HCT116 (cell line): ENCODE results near the gene CWC22. TPM values are rescaled to one million over a fixed set of nuclear protein-coding genes. Genes with fewer than 3 reads are reported as not detected.

Experiments used
- ATAC-seq: fragments of 200-7000 bp; cut with Tn5 transposase; 2 replicates; pipeline ENCODE4 v1.9.1; 2020; ENCODE audit warnings: mild to moderate bottlenecking, moderate library complexity
- BruUV-seq: library from RNA; stranded (reverse); fragments of 400-500 nt; replicated peaks from 2 replicates; lab custom pipeline; 2021; lab: Mats Ljungman, UMichigan
- CTCF ChIA-PET: fragments of 300-600 bp; sonication (Branson Sonifier 250); formaldehyde crosslinking; loops from one replicate; lab custom pipeline; 2021; ENCODE audit warnings: antibody characterized with exemption; lab: Charles Lee
- POLR2A ChIA-PET: fragments of 300-600, 350-600 bp; sonication (Branson Sonifier 250); formaldehyde crosslinking; loops from one replicate; lab custom pipeline; 2021; ENCODE audit warnings: antibody characterized with exemption; lab: Charles Lee
- RAD21 ChIA-PET, 2 experiments: fragments of 300-600 bp; sonication (Branson Sonifier 250); formaldehyde crosslinking; loops; one replicate each; lab custom pipeline; 2023; ENCODE audit warnings: low total read pairs in 2 of 2; ENCODE audit not compliant: uncharacterized antibody in 2 of 2, unreplicated experiment in 2 of 2, low non-redundant PET in 1 of 2; lab: Charles Lee
- DNase-seq: peaks from one replicate; pipeline ENCODE4 v3.0.0-alpha.2; 2010; ENCODE audit warnings: low read depth, low spot score
- H2AFZ ChIP-seq: fragments of 200-600 bp; shearing (Covaris generic), sonication (generic); 2 replicates; pipeline ENCODE4 v1.6.1; 2017; ENCODE audit warnings: low read depth, mixed run types, mixed read lengths, antibody characterized with exemption, low read length; ENCODE audit not compliant: poor library complexity, severe bottlenecking
- H3K27ac ChIP-seq: 2 replicates; pipeline ENCODE4 v1.5.1; 2012; ENCODE audit warnings: low read depth, low read length
- H3K27me3 ChIP-seq: fragments of 200-600 bp; sonication (generic); 2 replicates; pipeline ENCODE4 v1.6.1; 2016; ENCODE audit warnings: mixed run types, low read length, mixed read lengths; ENCODE audit not compliant: insufficient read depth
- H3K36me3 ChIP-seq, 2 experiments: fragments of 200-500 bp in 1 of 2; fragments of 200-600 bp in 1 of 2; sonication (Bioruptor generic) in 1 of 2; sonication (generic) in 1 of 2; 2 replicates each; pipeline versions ENCODE4 v1.5.1 to v1.6.1; 2014 to 2016; ENCODE audit warnings: low read length in 2 of 2, inconsistent platforms in 1 of 2, mixed read lengths in 1 of 2, mixed run types in 1 of 2; ENCODE audit not compliant: insufficient read depth in 2 of 2, control insufficient read depth in 1 of 2
- H3K4me1 ChIP-seq, 2 experiments: fragments of 200-600 bp in 1 of 2; sonication (generic) in 1 of 2; 2 replicates each; pipeline versions ENCODE4 v1.5.1 to v1.6.1; 2012 to 2017; ENCODE audit warnings: low read length in 2 of 2, inconsistent platforms in 1 of 2, mild to moderate bottlenecking in 1 of 2, mixed read lengths in 1 of 2, mixed run types in 1 of 2, moderate library complexity in 1 of 2; ENCODE audit not compliant: insufficient read depth in 2 of 2, control insufficient read depth in 1 of 2
- H3K4me2 ChIP-seq: fragments of 200-600 bp; sonication (generic); 2 replicates; pipeline ENCODE4 v1.6.1; 2017; ENCODE audit warnings: mixed run types, low read length, mixed read lengths
- H3K4me3 ChIP-seq, 2 experiments: fragments of 200-600 bp in 1 of 2; sonication (generic) in 1 of 2; replicated peaks in 1 of 2; 2 replicates each; pipeline ENCODE4 v1.5.1; 2011 to 2016; ENCODE audit warnings: low read length in 2 of 2, control low read depth in 1 of 2, low read depth in 1 of 2, mild to moderate bottlenecking in 1 of 2, mixed read lengths in 1 of 2, mixed run types in 1 of 2
- H3K79me2 ChIP-seq: fragments of 200-600 bp; sonication (generic); 2 replicates; pipeline ENCODE4 v1.6.1; 2017; ENCODE audit warnings: mild to moderate bottlenecking, mixed run types, low read length, moderate library complexity, mixed read lengths; ENCODE audit not compliant: insufficient read depth
- H3K9ac ChIP-seq: fragments of 200-600 bp; sonication (generic); 2 replicates; pipeline ENCODE4 v1.6.1; 2016; ENCODE audit warnings: low read length, mixed read lengths
- H3K9me2 ChIP-seq: fragments of 200-600 bp; sonication (generic), shearing (Covaris generic); 2 replicates; pipeline ENCODE4 v1.6.1; 2017; ENCODE audit warnings: mixed run types, mild to moderate bottlenecking, moderate library complexity; ENCODE audit not compliant: insufficient read depth
- H3K9me3 ChIP-seq, 2 experiments: fragments of 200-500 bp in 1 of 2; fragments of 200-600 bp in 1 of 2; sonication (Bioruptor generic) in 1 of 2; sonication (generic) in 1 of 2; 2 replicates each; pipeline ENCODE4 v1.6.1; 2014 to 2017; ENCODE audit warnings: low read length in 2 of 2, mixed read lengths in 2 of 2, inconsistent platforms in 1 of 2, low read depth in 1 of 2, mild to moderate bottlenecking in 1 of 2, mixed run types in 1 of 2, moderate library complexity in 1 of 2; ENCODE audit not compliant: control insufficient read depth in 1 of 2, insufficient read depth in 1 of 2
- H4K20me1 ChIP-seq: fragments of 200-600 bp; sonication (generic), shearing (Covaris generic); 2 replicates; pipeline ENCODE4 v1.6.1; 2017; ENCODE audit warnings: mixed run types, mild to moderate bottlenecking, moderate library complexity; ENCODE audit not compliant: insufficient read depth
- CBX3 ChIP-seq: IDR thresholded peaks from 2 replicates; pipeline ENCODE4 v1.6.1; 2012; ENCODE audit warnings: low read depth
- CEBPB ChIP-seq: IDR thresholded peaks from 2 replicates; pipeline ENCODE4 v1.6.1; 2012; ENCODE audit warnings: low read depth
- ELF1 ChIP-seq: IDR thresholded peaks from 2 replicates; pipeline ENCODE4 v1.6.1; 2012; ENCODE audit warnings: low read depth, borderline replicate concordance
- RAD21 ChIP-seq: IDR thresholded peaks from 2 replicates; pipeline ENCODE4 v1.6.1; 2012; ENCODE audit warnings: low read depth, mild to moderate bottlenecking
- SIN3A ChIP-seq: IDR thresholded peaks from 2 replicates; pipeline ENCODE4 v1.6.1; 2012; ENCODE audit warnings: low read depth
- SRF ChIP-seq: IDR thresholded peaks from 2 replicates; pipeline ENCODE4 v1.6.1; 2012; ENCODE audit warnings: low read depth
- TCF7L2 ChIP-seq: IDR thresholded peaks from 2 replicates; pipeline ENCODE4 v1.7.0; 2011; ENCODE audit warnings: borderline replicate concordance, inconsistent platforms; ENCODE audit not compliant: insufficient read depth, insufficient read length; ENCODE audit errors: extremely low read depth
- YY1 ChIP-seq: IDR thresholded peaks from 2 replicates; pipeline ENCODE4 v1.6.1; 2011; ENCODE audit warnings: low read length, low read depth, moderate library complexity, mild to moderate bottlenecking; ENCODE audit not compliant: insufficient replicate concordance; ENCODE audit errors: extremely low read depth
- ZFX ChIP-seq: fragments of 450-650 bp; IDR thresholded peaks from 2 replicates; pipeline ENCODE4 v1.6.1; 2017
- intact Hi-C: fragments of 100-400 bp; cut with micrococcal nuclease; formaldehyde crosslinking; loops from 2 replicates; pipeline ENCODE4 v1.10.0; 2022
- total RNA-seq: library from RNA; stranded (reverse); gene quantifications from one replicate; pipeline ENCODE4 v1.2.1, GENCODE V29; 2021; ENCODE audit not compliant: unreplicated experiment

CWC22 gene
- total RNA-seq, 1 experiment from 2014 or later, result 24.7 TPM

- intact Hi-C loops, result no loop called here
- no peak overlapping the region for H3K9ac ChIP-seq
- no peaks in the 10 kb centered on the region for H3K9me3 ChIP-seq
- H3K27ac ChIP-seq, result no peak overlapping the region
- H3K4me1 ChIP-seq, result no peaks in the 10 kb centered on the region
- H3K4me3 ChIP-seq, result no peak overlapping the region
- BruUV-seq, result no TSS peak
- H3K4me2 ChIP-seq, result no peak overlapping the region
- TF ChIP-seq ZFX (no peak), SRF (no peak)
- no peaks in the 10 kb centered on the region for H3K27me3 ChIP-seq
- no peak overlapping the region for H2AFZ ChIP-seq
- no peaks in the 10 kb centered on the region for H3K36me3 ChIP-seq
- ATAC-seq (no peak), DNase-seq (no peak)
- H4K20me1 ChIP-seq, result no peaks in the 10 kb centered on the region
- no peaks in the 10 kb centered on the region for H3K9me2 ChIP-seq
- ChIA-PET POLR2A (no interaction called here), RAD21 (no interaction called here), CTCF (no interaction called here)
- H3K79me2 ChIP-seq, result no peaks in the 10 kb centered on the region
These were observed 41.2 kb upstream of the CWC22 start for GRCh38 chr2:180048251-180048650.

DNA sequence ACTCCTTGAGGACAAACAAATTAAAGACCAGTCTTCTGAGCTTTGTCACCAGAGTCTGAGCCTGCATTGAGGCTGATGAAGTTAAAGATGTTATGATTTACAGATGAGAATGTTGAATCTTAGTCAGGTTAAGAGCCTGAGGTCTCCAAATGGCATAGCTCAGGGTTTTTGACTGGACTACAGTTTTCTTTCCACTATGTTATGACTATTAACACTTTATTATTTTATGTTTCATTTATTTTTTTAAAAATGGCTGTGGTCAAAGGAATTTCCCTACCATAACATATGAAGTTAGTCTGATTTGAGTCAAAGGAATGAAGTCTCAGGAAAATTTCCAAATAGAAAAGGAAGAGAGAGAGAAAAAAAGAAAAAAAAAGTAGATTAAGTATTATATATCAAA is 39.7 kb upstream of the CWC22 start:
- Histone ChIP-seq H2AFZ (no peak overlapping the region), H3K27ac (no peak overlapping the region), H3K4me1 (no peaks in the 10 kb centered on the region), H3K4me2 (no peak overlapping the region), H3K9me2 (no peaks in the 10 kb centered on the region), H3K79me2 (no peaks in the 10 kb centered on the region), H4K20me1 (no peaks in the 10 kb centered on the region), H3K9me3 (no peaks in the 10 kb centered on the region), H3K9ac (no peak overlapping the region), H3K4me3 (no peak overlapping the region), H3K36me3 (no peaks in the 10 kb centered on the region), H3K27me3 (no peaks in the 10 kb centered on the region)
- no peak for ATAC-seq
- intact Hi-C loops, result no loop called here
- no peak for TF ChIP-seq CEBPB
- no peak for TF ChIP-seq SIN3A
- TF ChIP-seq RAD21, result no peak
- TF ChIP-seq YY1, result no peak
- no peak for TF ChIP-seq TCF7L2
- no peak for TF ChIP-seq CBX3
- no peak for TF ChIP-seq ELF1
- TF ChIP-seq SRF, result no peak
- CTCF ChIA-PET, result no interaction called here
- RAD21 ChIA-PET, result no interaction called here
- no TSS peak for BruUV-seq
- POLR2A ChIA-PET, result no interaction called here
- no peak for DNase-seq
